HepG2 (cell line): ENCODE data around the gene OGFOD3. TPM values are rescaled to one million over a fixed set of nuclear protein-coding genes. Genes with fewer than 3 reads are reported as not detected.

Experiments
- GATAD2A ChIP-seq: IDR thresholded peaks from 2 replicates; pipeline ENCODE4 v1.6.1; 2016
- HMG20A ChIP-seq: IDR thresholded peaks from 2 replicates; pipeline ENCODE4 v1.6.1; 2016; ENCODE audit warnings: borderline replicate concordance
- NFE2L1 ChIP-seq: sonication (generic); formaldehyde crosslinking; IDR thresholded peaks from 2 replicates; pipeline ENCODE4 v1.4.0; 2020; ENCODE audit warnings: missing genetic modification reagents, mild to moderate bottlenecking, borderline replicate concordance
- NFIC ChIP-seq: IDR thresholded peaks from 2 replicates; pipeline ENCODE4 v1.6.1; 2012; ENCODE audit warnings: mild to moderate bottlenecking, low read length, inconsistent platforms
- PRPF4 ChIP-seq: fragments of 200-400 bp; formaldehyde crosslinking; IDR thresholded peaks from 2 replicates; pipeline ENCODE4 v1.6.1; 2016; ENCODE audit warnings: low read length, low read depth; ENCODE audit not compliant: poor library complexity, severe bottlenecking
- TFE3 ChIP-seq: IDR thresholded peaks from 2 replicates; pipeline ENCODE4 v1.6.1; 2016
- ZFAT ChIP-seq: sonication (generic); formaldehyde crosslinking; conservative IDR thresholded peaks from 2 replicates; pipeline ENCODE4 v1.8.1; 2023; ENCODE audit warnings: missing genetic modification reagents, inconsistent platforms
- ZHX1 ChIP-seq: sonication (generic); formaldehyde crosslinking; IDR thresholded peaks from 2 replicates; pipeline ENCODE4 v1.8.1; 2022; ENCODE audit warnings: low read depth, mild to moderate bottlenecking, missing genetic modification reagents
- ZNF207 ChIP-seq: fragments of 450-650 bp; IDR thresholded peaks from 2 replicates; pipeline ENCODE4 v1.6.1; 2016; ENCODE audit warnings: antibody characterized with exemption, borderline replicate concordance
- ZNF260 ChIP-seq: sonication (generic); formaldehyde crosslinking; IDR thresholded peaks from 2 replicates; pipeline ENCODE4 v1.4.0; 2020; ENCODE audit warnings: missing genetic modification reagents, low read depth, mild to moderate bottlenecking, borderline replicate concordance
- ZNF451 ChIP-seq: sonication (generic); formaldehyde crosslinking; IDR thresholded peaks from 2 replicates; pipeline ENCODE4 v1.5.0; 2020; ENCODE audit warnings: mild to moderate bottlenecking, missing genetic modification reagents
- ZNF607 ChIP-seq: sonication (generic); formaldehyde crosslinking; IDR thresholded peaks from 2 replicates; pipeline ENCODE4 v1.5.1; 2020; ENCODE audit warnings: missing genetic modification reagents, mild to moderate bottlenecking, borderline replicate concordance
- ZNF616 ChIP-seq: sonication (generic); formaldehyde crosslinking; IDR thresholded peaks from 2 replicates; pipeline ENCODE4 v1.5.0; 2020; ENCODE audit warnings: low read depth, mild to moderate bottlenecking, missing genetic modification reagents
- polyA plus RNA-seq, 8 experiments: library from polyadenylated mRNA; depleted of rRNA in 3 of 8; stranded (reverse) in 7 of 8; unstranded in 1 of 8; fragments of >200 nt; fragmentation: Illumina TruSeq in 4 of 8; extraction: Trizol in 4 of 8; gene quantifications; 2 replicates each; pipeline versions ENCODE4 v1.2.1 to v1.2.3, GENCODE V29; 2011 to 2016; ENCODE audit warnings: low read depth in 4 of 8, missing spikeins in 1 of 8, mixed read lengths in 1 of 8; ENCODE audit not compliant: insufficient read depth in 1 of 8
- total RNA-seq, 5 experiments: library from RNA; depleted of rRNA; stranded (reverse); fragments of >200 nt; fragmentation: Illumina TruSeq; extraction: Trizol; gene quantifications; 2 replicates each; pipeline ENCODE4 v1.2.3, GENCODE V29; 2016; ENCODE audit warnings: low read depth in 1 of 5
- TF ChIP-seq, protein P1 (sequence below): sonication (generic); formaldehyde crosslinking; IDR thresholded peaks from 2 replicates; pipeline ENCODE4 v1.4.0; 2020; ENCODE audit warnings: mild to moderate bottlenecking, missing genetic modification reagents
- TF ChIP-seq, protein P2 (sequence below): sonication (generic); formaldehyde crosslinking; IDR thresholded peaks from 2 replicates; pipeline ENCODE4 v1.8.0; 2022; ENCODE audit warnings: mild to moderate bottlenecking, missing genetic modification reagents, moderate library complexity

The OGFOD3 gene
- total and polyA plus RNA-seq, 2 of the 13 experiments (the other 11 are each of a cell fraction or from before 2014, with no cell fraction given): 40.0 to 42.1 TPM

DNA sequence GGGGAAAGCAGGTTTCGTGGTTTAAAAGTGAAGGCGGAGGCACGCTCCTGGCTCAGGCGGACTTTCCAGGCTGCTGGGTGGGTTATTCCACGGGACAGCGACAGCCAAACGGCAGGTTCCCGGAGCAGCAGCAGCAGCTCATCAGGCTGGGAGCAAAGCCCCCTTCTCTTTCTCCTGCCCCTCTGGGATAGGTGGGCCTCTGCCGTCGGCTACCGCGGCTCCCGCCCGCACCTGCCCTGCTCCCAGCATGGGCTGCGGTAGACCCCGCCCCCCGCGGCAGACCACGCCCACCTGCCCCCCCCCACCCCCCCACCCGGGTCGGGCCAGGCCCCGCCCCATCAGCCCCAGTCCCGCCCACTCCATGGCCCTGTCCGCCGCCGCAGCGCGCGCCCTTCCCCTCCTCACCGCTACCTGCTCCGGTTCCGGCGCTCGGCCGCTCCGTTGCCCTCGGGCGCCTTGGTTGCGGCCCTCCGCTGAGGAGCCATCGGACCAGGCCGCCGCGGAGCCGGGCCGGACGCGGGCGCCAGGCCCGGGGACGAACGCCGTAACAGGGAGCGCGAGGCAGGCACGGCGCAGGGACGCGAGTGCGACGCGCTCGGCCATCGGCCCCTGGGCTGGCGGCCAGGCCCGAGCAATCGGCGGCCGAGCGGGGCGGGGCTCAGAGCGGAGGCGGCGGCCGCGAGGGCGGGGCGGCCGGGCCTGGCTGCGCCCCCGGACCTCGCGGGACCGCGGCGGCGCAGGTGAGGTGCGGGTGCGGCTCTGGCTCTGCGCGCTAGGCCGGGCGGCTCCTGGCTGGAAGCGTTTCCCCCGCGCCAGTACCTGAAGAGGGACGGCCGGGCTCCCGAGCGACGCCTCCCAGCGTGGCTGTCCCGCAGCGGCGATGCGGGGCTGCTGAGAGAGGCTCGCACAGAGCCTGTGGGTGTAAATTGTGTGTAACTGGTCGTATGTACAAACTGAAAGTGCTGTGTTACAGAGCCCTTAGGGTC lies at the start of gene OGFOD3, which contains the start of gene HEXD (continued):
- TF ChIP-seq, protein P1, sequence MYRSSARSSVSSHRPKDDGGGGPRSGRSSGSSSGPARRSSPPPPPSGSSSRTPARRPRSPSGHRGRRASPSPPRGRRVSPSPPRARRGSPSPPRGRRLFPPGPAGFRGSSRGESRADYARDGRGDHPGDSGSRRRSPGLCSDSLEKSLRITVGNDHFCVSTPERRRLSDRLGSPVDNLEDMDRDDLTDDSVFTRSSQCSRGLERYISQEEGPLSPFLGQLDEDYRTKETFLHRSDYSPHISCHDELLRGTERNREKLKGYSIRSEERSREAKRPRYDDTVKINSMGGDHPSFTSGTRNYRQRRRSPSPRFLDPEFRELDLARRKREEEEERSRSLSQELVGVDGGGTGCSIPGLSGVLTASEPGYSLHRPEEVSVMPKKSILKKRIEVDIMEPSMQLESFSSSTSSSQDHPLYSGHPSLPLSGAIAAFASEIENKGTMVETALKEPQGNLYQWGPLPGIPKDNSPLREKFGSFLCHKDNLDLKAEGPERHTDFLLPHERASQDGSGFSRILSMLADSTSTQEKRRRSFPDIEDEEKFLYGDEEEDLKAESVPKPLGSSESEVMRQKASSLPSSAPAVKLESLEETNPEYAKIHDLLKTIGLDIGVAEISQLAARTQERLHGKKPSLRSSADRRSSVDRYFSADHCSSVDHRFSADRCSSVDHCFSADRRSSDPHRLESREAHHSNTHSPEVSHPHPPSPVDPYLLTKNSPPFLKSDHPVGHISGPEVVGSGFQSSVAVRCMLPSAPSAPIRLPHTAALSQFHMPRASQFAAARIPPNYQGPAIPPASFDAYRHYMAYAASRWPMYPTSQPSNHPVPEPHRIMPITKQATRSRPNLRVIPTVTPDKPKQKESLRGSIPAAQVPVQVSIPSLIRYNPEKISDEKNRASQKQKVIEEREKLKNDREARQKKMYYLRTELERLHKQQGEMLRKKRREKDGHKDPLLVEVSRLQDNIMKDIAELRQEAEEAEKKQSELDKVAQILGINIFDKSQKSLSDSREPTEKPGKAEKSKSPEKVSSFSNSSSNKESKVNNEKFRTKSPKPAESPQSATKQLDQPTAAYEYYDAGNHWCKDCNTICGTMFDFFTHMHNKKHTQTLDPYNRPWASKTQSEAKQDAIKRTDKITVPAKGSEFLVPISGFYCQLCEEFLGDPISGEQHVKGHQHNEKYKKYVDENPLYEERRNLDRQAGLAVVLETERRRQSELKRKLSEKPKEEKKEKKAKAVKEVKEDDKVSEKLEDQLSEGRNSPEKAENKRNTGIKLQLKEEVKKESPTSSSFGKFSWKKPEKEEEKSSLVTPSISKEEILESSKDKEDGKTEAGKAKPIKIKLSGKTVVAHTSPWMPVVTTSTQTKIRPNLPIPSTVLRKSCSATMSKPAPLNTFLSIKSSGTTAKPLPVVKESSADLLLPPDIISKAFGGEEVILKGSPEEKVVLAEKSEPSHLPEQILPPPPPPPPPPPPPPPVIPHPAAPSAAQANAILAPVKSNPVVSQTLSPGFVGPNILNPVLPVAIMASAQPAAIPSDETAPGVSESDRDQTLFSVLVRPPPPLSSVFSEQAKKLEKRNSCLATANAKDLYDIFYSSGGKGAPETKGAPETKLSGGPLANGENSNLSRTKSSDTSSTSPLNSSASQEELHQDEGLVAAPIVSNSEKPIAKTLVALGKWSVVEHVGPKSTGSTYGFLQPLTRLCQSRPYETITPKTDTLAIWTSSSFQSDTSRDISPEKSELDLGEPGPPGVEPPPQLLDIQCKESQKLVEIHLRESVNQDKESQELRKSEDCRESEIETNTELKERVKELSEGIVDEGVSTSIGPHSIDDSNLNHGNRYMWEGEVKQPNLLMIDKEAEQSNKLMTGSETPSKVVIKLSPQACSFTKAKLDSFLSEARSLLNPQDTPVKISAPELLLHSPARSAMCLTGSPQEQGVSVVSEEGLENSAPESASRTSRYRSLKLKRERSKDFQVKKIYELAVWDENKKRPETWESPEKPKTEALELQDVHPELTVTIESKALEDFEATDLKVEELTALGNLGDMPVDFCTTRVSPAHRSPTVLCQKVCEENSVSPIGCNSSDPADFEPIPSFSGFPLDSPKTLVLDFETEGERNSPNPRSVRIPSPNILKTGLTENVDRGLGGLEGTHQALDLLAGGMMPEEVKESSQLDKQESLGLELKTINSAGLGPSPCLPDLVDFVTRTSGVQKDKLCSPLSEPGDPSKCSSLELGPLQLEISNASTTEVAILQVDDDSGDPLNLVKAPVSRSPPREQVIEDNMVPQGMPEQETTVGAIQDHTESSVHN (CRISPR knock-in tag): no peak; the same call in 1 of the 2 replicates
- TF ChIP-seq, protein P2, sequence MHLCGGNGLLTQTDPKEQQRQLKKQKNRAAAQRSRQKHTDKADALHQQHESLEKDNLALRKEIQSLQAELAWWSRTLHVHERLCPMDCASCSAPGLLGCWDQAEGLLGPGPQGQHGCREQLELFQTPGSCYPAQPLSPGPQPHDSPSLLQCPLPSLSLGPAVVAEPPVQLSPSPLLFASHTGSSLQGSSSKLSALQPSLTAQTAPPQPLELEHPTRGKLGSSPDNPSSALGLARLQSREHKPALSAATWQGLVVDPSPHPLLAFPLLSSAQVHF: peak; percentile 72; the same call in 1 of the 2 replicates
- TF ChIP-seq ZNF260 (no peak), ZNF616 (peak; percentile 88; the same call in 1 of the 2 replicates), ZNF451 (CRISPR knock-in tag) (peak; percentile 91), PRPF4 (no peak), ZNF207 (no peak), TFE3 (no peak), HMG20A (CRISPR knock-in tag) (no peak), NFE2L1 (CRISPR knock-in tag) (no peak; the same call in 1 of the 2 replicates), ZNF607 (peak; percentile 93), GATAD2A (CRISPR knock-in tag) (peak; percentile 17; the same call in 1 of the 2 replicates), ZFAT (CRISPR knock-in tag) (no peak), ZHX1 (CRISPR knock-in tag) (0 out of 2 replicates have a peak, but pooled peaks have one; percentile 55), NFIC (no peak)
